Osteoblast (primary cell): Measurements from ENCODE around the gene GNAQ. TPM values are rescaled to one million over a fixed set of nuclear protein-coding genes. Genes with fewer than 3 reads are reported as not detected.

Experiments used
- DNase-seq: peaks from one replicate; pipeline ENCODE4 v3.0.0; 2011; ENCODE audit warnings: low spot score, mixed read lengths; ENCODE audit not compliant: insufficient read length; ENCODE audit errors: missing footprints
- H2AFZ ChIP-seq: 2 replicates; pipeline ENCODE4 v1.6.0; 2011; ENCODE audit warnings: mild to moderate bottlenecking, low read length
- H3K27ac ChIP-seq: 2 replicates; pipeline ENCODE4 v1.5.1; 2011; ENCODE audit warnings: mild to moderate bottlenecking, low read depth, low read length, moderate library complexity
- H3K27me3 ChIP-seq: 2 replicates; pipeline ENCODE4 v1.6.0; 2012; ENCODE audit warnings: mild to moderate bottlenecking, control low read depth, inconsistent platforms, low read length, moderate library complexity; ENCODE audit not compliant: insufficient read depth
- H3K36me3 ChIP-seq: 2 replicates; pipeline ENCODE4 v1.5.1; 2011; ENCODE audit warnings: mild to moderate bottlenecking, low read length, control low read depth, moderate library complexity; ENCODE audit not compliant: insufficient read depth
- H3K4me1 ChIP-seq: 2 replicates; pipeline ENCODE4 v1.5.1; 2011; ENCODE audit warnings: mild to moderate bottlenecking, low read length, control low read depth, moderate library complexity; ENCODE audit not compliant: insufficient read depth
- H3K4me2 ChIP-seq: 2 replicates; pipeline ENCODE4 v1.6.0; 2011; ENCODE audit warnings: mild to moderate bottlenecking, low read length; ENCODE audit not compliant: insufficient read depth
- H3K4me3 ChIP-seq: fragments of 200-600 bp; sonication (generic); 3 replicates; pipeline ENCODE4 v1.5.1; 2012; ENCODE audit warnings: mild to moderate bottlenecking, low read length, inconsistent platforms; ENCODE audit not compliant: insufficient read depth
- H3K79me2 ChIP-seq: 2 replicates; pipeline ENCODE4 v1.6.0; 2012; ENCODE audit warnings: mild to moderate bottlenecking, low read length, control low read depth, inconsistent platforms; ENCODE audit not compliant: insufficient read depth
- H3K9me3 ChIP-seq: 2 replicates; pipeline ENCODE4 v1.5.1; 2011; ENCODE audit warnings: low read depth, low read length, control low read depth
- H4K20me1 ChIP-seq: 2 replicates; pipeline ENCODE4 v1.6.0; 2012; ENCODE audit warnings: mild to moderate bottlenecking, low read length, control low read depth; ENCODE audit not compliant: insufficient read depth
- total RNA-seq: library from RNA; depleted of rRNA; stranded (reverse); fragments of >200 nt; gene quantifications from 2 replicates; pipeline ENCODE4 v1.2.3, GENCODE V29; 2012
- TF ChIP-seq, protein P1 (sequence below): IDR thresholded peaks from 2 replicates; pipeline ENCODE4 v1.5.1; 2011; ENCODE audit warnings: mild to moderate bottlenecking, low read depth, low read length, moderate library complexity; ENCODE audit errors: extremely low read depth

The GNAQ gene
- total RNA-seq, 1 donor = 64.8 TPM

- Histone ChIP-seq H3K9me3 (no peaks in the 10 kb centered on the region), H3K27ac (no peak overlapping the region), H4K20me1 (no peaks in the 10 kb centered on the region), H3K4me3 (no peak overlapping the region), H2AFZ (no peak overlapping the region), H3K27me3 (no peaks in the 10 kb centered on the region), H3K4me1 (peaks cover 16% of the 10 kb centered on the region), H3K79me2 (peaks cover 36% of the 10 kb centered on the region), H3K4me2 (no peak overlapping the region), H3K36me3 (no peaks in the 10 kb centered on the region)
- TF ChIP-seq, protein P1, sequence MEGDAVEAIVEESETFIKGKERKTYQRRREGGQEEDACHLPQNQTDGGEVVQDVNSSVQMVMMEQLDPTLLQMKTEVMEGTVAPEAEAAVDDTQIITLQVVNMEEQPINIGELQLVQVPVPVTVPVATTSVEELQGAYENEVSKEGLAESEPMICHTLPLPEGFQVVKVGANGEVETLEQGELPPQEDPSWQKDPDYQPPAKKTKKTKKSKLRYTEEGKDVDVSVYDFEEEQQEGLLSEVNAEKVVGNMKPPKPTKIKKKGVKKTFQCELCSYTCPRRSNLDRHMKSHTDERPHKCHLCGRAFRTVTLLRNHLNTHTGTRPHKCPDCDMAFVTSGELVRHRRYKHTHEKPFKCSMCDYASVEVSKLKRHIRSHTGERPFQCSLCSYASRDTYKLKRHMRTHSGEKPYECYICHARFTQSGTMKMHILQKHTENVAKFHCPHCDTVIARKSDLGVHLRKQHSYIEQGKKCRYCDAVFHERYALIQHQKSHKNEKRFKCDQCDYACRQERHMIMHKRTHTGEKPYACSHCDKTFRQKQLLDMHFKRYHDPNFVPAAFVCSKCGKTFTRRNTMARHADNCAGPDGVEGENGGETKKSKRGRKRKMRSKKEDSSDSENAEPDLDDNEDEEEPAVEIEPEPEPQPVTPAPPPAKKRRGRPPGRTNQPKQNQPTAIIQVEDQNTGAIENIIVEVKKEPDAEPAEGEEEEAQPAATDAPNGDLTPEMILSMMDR = no peak
- no peak for DNase-seq
These were observed 196.6 kb downstream of the GNAQ start for GRCh38 chr9:77834898-77835488.

DNA sequence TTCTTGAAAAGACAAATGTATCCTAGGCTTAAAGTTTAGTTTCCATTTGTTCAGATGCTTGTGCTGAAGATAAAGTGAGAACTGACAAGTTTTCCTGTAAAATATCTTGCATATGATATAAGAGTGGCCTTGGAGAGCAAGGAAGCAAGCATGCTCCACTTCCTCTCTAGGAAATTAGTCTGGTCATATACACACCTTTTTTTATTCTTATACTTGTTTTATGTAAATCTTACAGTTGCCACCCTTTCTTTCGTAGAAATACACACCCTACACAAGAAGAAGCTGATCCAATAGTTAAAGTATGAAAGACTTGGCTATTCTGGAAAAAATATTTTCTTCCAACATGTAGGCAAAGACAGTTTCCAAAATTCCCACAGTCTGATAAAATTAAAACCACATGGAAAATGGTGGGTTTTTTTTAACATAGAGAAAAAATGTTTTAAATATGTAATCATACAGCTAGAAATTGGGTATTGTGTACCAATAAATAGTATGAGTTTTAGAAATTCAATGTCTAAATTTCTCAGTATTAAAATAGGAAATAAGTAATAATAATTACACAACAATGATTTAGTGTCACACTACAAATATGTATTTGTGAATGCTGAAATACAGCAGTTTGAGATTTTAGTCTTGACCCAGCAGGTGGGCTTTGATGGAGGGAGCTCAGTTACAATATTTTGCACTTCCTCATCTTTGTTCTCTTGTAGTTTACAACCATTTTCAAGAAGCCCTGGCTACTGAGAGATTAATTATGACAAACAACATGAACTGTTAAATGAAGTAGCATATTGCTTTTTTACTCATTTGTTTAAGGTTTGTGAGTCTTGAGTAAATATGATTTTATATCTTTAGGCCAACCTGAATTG, 197.8 kb downstream of the GNAQ start:
- no peak overlapping the region for H3K27ac ChIP-seq
- no peak for DNase-seq
- H3K36me3 ChIP-seq = no peaks in the 10 kb centered on the region
- no peak overlapping the region for H3K4me2 ChIP-seq
- H3K79me2 ChIP-seq = peaks cover 37% of the 10 kb centered on the region
- TF ChIP-seq, protein P1 = no peak
- no peaks in the 10 kb centered on the region for H4K20me1 ChIP-seq
- H3K4me1 ChIP-seq = peaks cover 5% of the 10 kb centered on the region
- H3K4me3 ChIP-seq = no peak overlapping the region
- H2AFZ ChIP-seq = no peak overlapping the region
- no peaks in the 10 kb centered on the region for H3K27me3 ChIP-seq
- no peaks in the 10 kb centered on the region for H3K9me3 ChIP-seq

DNA sequence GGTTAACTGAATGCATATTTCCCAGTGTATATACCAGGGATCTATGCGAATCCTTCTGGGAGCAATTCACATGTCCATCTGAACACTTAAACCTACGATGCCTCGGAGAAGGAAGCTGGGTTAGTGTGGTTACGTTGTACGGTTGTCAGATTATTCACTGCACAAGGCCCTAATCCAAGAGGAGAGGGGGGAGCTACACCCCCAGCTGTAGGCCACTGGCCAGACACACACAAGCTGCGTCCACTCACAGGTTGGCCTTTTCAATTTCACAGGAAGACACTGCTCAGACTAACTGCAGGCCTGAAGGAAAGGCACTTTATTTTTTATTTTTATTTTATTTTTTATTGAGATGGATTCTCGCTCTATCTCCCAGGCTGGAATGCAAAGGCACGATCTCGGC, 199.0 kb downstream of the GNAQ start:
- H3K4me1 ChIP-seq = peaks cover 4% of the 10 kb centered on the region
- H3K27me3 ChIP-seq = no peaks in the 10 kb centered on the region
- H3K36me3 ChIP-seq = no peaks in the 10 kb centered on the region
- TF ChIP-seq, protein P1 = no peak
- H3K27ac ChIP-seq = no peak overlapping the region
- DNase-seq = no peak
- H3K4me2 ChIP-seq = no peak overlapping the region
- no peaks in the 10 kb centered on the region for H3K9me3 ChIP-seq
- no peak overlapping the region for H3K4me3 ChIP-seq
- no peaks in the 10 kb centered on the region for H4K20me1 ChIP-seq
- H2AFZ ChIP-seq = no peak overlapping the region
- peaks cover 33% of the 10 kb centered on the region for H3K79me2 ChIP-seq

- Histone ChIP-seq H3K36me3 (no peaks in the 10 kb centered on the region), H3K79me2 (peaks cover 33% of the 10 kb centered on the region), H3K4me2 (no peak overlapping the region), H2AFZ (no peak overlapping the region), H3K4me3 (no peak overlapping the region), H4K20me1 (no peaks in the 10 kb centered on the region), H3K27me3 (no peaks in the 10 kb centered on the region), H3K4me1 (peaks cover 10% of the 10 kb centered on the region), H3K27ac (no peak overlapping the region), H3K9me3 (no peaks in the 10 kb centered on the region)
- TF ChIP-seq, protein P1 = no peak
- no peak for DNase-seq
These were observed 199.8 kb downstream of the GNAQ start for GRCh38 chr9:77831781-77832180.
